ENCODE results near the gene LCMT1. TPM values are rescaled to one million over a fixed set of nuclear protein-coding genes. Genes with fewer than 3 reads are reported as not detected.
A peak's percentile ranks its signal among the peaks of the same experiment; 100 is the strongest.

Gene LCMT1
- total and polyA plus RNA-seq, 2 of the 13 experiments (the other 11 are each of a cell fraction or from before 2014, with no cell fraction given), result 41.2 to 48.7 TPM

DNA sequence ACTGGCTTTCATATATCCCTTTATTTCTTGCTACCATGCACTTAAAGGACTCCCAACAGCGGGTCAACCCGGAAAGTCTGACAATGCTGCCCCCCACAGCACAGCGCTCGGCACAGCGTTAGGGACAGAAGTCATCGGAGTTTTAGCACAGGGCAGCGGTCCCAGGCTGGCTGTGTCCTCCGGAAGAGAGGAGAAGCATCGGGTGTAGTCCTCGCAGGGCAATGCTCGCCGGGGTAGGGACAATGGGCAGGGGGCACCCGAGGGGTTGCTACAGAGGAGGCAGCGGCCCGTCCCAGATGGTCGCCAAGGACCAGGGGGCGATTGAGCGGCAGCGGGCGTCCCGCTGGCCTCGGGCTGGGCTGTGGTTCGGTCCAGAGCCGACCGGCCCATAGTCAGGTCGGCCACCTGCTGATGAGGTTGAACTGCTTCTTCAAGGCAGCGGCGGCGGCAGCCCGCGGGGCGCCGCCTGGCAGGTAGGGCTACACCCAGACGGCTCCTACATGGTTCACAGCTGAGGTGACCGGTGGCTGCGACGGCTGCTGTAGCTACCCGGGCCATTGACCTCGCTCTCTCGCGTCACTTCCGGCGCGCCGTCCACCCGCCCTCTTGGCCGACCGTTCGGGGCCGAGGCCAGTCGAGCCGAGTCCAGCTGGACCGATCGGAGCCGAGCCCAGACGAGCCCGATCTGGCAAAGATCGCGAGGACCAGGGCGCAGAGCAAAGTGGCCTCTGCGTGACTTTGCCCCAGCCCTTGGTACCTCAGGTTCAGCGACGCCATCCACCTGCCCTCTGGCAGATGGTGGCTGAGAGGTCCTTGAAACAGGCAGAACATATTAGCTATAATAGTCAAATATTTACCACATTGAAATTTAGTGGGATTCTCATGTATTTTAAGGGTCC, 4.7 kb upstream of the LCMT1 start (continued):
- TF ChIP-seq, protein P1, sequence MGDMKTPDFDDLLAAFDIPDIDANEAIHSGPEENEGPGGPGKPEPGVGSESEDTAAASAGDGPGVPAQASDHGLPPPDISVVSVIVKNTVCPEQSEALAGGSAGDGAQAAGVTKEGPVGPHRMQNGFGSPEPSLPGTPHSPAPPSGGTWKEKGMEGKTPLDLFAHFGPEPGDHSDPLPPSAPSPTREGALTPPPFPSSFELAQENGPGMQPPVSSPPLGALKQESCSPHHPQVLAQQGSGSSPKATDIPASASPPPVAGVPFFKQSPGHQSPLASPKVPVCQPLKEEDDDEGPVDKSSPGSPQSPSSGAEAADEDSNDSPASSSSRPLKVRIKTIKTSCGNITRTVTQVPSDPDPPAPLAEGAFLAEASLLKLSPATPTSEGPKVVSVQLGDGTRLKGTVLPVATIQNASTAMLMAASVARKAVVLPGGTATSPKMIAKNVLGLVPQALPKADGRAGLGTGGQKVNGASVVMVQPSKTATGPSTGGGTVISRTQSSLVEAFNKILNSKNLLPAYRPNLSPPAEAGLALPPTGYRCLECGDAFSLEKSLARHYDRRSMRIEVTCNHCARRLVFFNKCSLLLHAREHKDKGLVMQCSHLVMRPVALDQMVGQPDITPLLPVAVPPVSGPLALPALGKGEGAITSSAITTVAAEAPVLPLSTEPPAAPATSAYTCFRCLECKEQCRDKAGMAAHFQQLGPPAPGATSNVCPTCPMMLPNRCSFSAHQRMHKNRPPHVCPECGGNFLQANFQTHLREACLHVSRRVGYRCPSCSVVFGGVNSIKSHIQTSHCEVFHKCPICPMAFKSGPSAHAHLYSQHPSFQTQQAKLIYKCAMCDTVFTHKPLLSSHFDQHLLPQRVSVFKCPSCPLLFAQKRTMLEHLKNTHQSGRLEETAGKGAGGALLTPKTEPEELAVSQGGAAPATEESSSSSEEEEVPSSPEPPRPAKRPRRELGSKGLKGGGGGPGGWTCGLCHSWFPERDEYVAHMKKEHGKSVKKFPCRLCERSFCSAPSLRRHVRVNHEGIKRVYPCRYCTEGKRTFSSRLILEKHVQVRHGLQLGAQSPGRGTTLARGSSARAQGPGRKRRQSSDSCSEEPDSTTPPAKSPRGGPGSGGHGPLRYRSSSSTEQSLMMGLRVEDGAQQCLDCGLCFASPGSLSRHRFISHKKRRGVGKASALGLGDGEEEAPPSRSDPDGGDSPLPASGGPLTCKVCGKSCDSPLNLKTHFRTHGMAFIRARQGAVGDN (CRISPR knock-in tag; IDR thresholded peaks at IDR 0.05), result peak; percentile 99
- TF ChIP-seq MYNN (CRISPR knock-in tag; IDR thresholded peaks at IDR 0.05; ENCODE audit: low read depth) (no peak), ZNF337 (CRISPR knock-in tag; IDR thresholded peaks at IDR 0.05; ENCODE audit: borderline replicate concordance, low read depth) (no peak), ZNF577 (CRISPR knock-in tag; IDR thresholded peaks at IDR 0.05; ENCODE audit: borderline replicate concordance, low read depth) (no peak), HNRNPL (IDR thresholded peaks at IDR 0.05; ENCODE audit: low read depth, low read length) (no peak), IKZF4 (CRISPR knock-in tag; IDR thresholded peaks at IDR 0.05; ENCODE audit: borderline replicate concordance, low read depth, not compliant biosample characterization) (no peak), GATA4 (IDR thresholded peaks at IDR 0.05; ENCODE audit: borderline replicate concordance, low read depth) (no peak), ZNF569 (CRISPR knock-in tag; IDR thresholded peaks at IDR 0.05; ENCODE audit: borderline replicate concordance) (no peak)
- TF ChIP-seq, protein P2, sequence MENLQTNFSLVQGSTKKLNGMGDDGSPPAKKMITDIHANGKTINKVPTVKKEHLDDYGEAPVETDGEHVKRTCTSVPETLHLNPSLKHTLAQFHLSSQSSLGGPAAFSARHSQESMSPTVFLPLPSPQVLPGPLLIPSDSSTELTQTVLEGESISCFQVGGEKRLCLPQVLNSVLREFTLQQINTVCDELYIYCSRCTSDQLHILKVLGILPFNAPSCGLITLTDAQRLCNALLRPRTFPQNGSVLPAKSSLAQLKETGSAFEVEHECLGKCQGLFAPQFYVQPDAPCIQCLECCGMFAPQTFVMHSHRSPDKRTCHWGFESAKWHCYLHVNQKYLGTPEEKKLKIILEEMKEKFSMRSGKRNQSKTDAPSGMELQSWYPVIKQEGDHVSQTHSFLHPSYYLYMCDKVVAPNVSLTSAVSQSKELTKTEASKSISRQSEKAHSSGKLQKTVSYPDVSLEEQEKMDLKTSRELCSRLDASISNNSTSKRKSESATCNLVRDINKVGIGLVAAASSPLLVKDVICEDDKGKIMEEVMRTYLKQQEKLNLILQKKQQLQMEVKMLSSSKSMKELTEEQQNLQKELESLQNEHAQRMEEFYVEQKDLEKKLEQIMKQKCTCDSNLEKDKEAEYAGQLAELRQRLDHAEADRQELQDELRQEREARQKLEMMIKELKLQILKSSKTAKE (CRISPR knock-in tag; IDR thresholded peaks at IDR 0.05; ENCODE audit: borderline replicate concordance), result peak; percentile 57; the same call in 1 of the 2 replicates
- TF ChIP-seq, protein P3, sequence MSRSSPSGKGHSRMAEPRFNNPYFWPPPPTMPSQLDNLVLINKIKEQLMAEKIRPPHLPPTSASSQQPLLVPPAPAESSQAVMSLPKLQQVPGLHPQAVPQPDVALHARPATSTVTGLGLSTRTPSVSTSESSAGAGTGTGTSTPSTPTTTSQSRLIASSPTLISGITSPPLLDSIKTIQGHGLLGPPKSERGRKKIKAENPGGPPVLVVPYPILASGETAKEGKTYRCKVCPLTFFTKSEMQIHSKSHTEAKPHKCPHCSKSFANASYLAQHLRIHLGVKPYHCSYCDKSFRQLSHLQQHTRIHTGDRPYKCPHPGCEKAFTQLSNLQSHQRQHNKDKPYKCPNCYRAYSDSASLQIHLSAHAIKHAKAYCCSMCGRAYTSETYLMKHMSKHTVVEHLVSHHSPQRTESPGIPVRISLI (CRISPR knock-in tag; IDR thresholded peaks at IDR 0.05; ENCODE audit: borderline replicate concordance), result peak; percentile 37; the same call in 1 of the 2 replicates
- TF ChIP-seq, protein P4, sequence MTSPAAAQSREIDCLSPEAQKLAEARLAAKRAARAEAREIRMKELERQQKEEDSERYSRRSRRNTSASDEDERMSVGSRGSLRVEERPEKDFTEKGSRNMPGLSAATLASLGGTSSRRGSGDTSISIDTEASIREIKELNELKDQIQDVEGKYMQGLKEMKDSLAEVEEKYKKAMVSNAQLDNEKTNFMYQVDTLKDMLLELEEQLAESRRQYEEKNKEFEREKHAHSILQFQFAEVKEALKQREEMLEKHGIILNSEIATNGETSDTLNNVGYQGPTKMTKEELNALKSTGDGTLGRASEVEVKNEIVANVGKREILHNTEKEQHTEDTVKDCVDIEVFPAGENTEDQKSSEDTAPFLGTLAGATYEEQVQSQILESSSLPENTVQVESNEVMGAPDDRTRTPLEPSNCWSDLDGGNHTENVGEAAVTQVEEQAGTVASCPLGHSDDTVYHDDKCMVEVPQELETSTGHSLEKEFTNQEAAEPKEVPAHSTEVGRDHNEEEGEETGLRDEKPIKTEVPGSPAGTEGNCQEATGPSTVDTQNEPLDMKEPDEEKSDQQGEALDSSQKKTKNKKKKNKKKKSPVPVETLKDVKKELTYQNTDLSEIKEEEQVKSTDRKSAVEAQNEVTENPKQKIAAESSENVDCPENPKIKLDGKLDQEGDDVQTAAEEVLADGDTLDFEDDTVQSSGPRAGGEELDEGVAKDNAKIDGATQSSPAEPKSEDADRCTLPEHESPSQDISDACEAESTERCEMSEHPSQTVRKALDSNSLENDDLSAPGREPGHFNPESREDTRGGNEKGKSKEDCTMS (CRISPR knock-in tag; conservative IDR thresholded peaks at IDR 0.05), result no peak
- TF ChIP-seq, protein P5, sequence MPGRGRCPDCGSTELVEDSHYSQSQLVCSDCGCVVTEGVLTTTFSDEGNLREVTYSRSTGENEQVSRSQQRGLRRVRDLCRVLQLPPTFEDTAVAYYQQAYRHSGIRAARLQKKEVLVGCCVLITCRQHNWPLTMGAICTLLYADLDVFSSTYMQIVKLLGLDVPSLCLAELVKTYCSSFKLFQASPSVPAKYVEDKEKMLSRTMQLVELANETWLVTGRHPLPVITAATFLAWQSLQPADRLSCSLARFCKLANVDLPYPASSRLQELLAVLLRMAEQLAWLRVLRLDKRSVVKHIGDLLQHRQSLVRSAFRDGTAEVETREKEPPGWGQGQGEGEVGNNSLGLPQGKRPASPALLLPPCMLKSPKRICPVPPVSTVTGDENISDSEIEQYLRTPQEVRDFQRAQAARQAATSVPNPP (CRISPR knock-in tag; IDR thresholded peaks at IDR 0.05), result 0 out of 2 replicates have a peak, but pooled peaks have one; percentile 40
